T-cell (primary cell): ENCODE data around the gene JAG1. TPM values are rescaled to one million over a fixed set of nuclear protein-coding genes. Genes with fewer than 3 reads are reported as not detected.

Source experiments
- ATAC-seq, 4 experiments: fragments of 200-7000 bp in 3 of 4; fragments of 150-1000 bp in 1 of 4; cut with Tn5 transposase; replicated peaks in 1 of 4; 1 replicate in 3 of 4; 2 replicates in 1 of 4; pipeline ENCODE4 v1.10.0; 2021; ENCODE audit warnings: moderate library complexity in 3 of 4, mild to moderate bottlenecking in 2 of 4, moderate number of reproducible peaks in 1 of 4
- CTCF ChIA-PET, 2 donors: fragments of 300-600 bp; sonication (Branson Sonifier 250); formaldehyde crosslinking; loops; one replicate each; lab custom pipeline; 2022; ENCODE audit warnings: antibody characterized with exemption in 2 of 2; lab: Charles Lee
- POLR2A ChIA-PET, 2 donors: fragments of 300-600 bp; sonication (Branson Sonifier 250); formaldehyde crosslinking; loops; one replicate each; lab custom pipeline; 2022; ENCODE audit warnings: antibody characterized with exemption in 2 of 2; lab: Charles Lee
- DNase-seq, 35 experiments: peaks; one replicate each; pipeline versions ENCODE4 v3.0.0 to v3.0.0-alpha.2; 2013 to 2023
- H3K27ac ChIP-seq: one replicate; pipeline ENCODE4 v1.5.1; 2013; ENCODE audit warnings: low read length
- H3K27me3 ChIP-seq, 2 experiments: replicated peaks in 1 of 2; 1 replicate in 1 of 2; 2 replicates in 1 of 2; pipeline versions ENCODE4 v1.6.1 to v1.7.0; 2013; ENCODE audit warnings: low read length in 1 of 2, mixed read lengths in 1 of 2; ENCODE audit not compliant: control insufficient read depth in 2 of 2, insufficient read depth in 2 of 2; ENCODE audit errors: extremely low read depth in 1 of 2
- H3K36me3 ChIP-seq, 2 donors: 1 replicate in 1 of 2; 2 replicates in 1 of 2; pipeline versions ENCODE4 v1.6.1 to v1.7.0; 2013; ENCODE audit warnings: low read length in 1 of 2; ENCODE audit not compliant: control insufficient read depth in 2 of 2, insufficient read depth in 1 of 2; ENCODE audit errors: extremely low read depth in 1 of 2
- H3K4me1 ChIP-seq, 2 experiments: 1 replicate in 1 of 2; 2 replicates in 1 of 2; pipeline versions ENCODE4 v1.6.1 to v1.7.0; 2013; ENCODE audit warnings: low read length in 2 of 2, mixed read lengths in 1 of 2; ENCODE audit not compliant: insufficient read depth in 2 of 2, control insufficient read depth in 1 of 2; ENCODE audit errors: extremely low read depth in 1 of 2
- H3K4me3 ChIP-seq, 2 donors: 1 replicate in 1 of 2; 2 replicates in 1 of 2; pipeline versions ENCODE4 v1.5.1 to v1.7.0; 2013; ENCODE audit warnings: mild to moderate bottlenecking in 2 of 2, low read length in 1 of 2, moderate library complexity in 1 of 2; ENCODE audit not compliant: control insufficient read depth in 1 of 2; ENCODE audit errors: extremely low read depth in 1 of 2
- H3K9me3 ChIP-seq: 2 replicates; pipeline ENCODE4 v1.7.0; 2013
- H3K27ac Mint-ChIP-seq, 2 donors: one replicate each; pipeline ENCODE4 v1.8.0; 2020 to 2021; ENCODE audit warnings: mild to moderate bottlenecking in 2 of 2, mixed read lengths in 2 of 2
- H3K27me3 Mint-ChIP-seq, 2 donors: one replicate each; pipeline ENCODE4 v1.8.0; 2021 to 2022; ENCODE audit warnings: mixed read lengths in 2 of 2
- H3K36me3 Mint-ChIP-seq: one replicate; pipeline ENCODE4 v1.8.0; 2021; ENCODE audit warnings: mixed read lengths
- H3K4me1 Mint-ChIP-seq, 3 donors: one replicate each; pipeline ENCODE4 v1.8.0; 2020 to 2022; ENCODE audit warnings: mixed read lengths in 3 of 3, mild to moderate bottlenecking in 1 of 3
- H3K4me3 Mint-ChIP-seq, 3 donors: one replicate each; pipeline ENCODE4 v1.8.0; 2020 to 2022; ENCODE audit warnings: mild to moderate bottlenecking in 3 of 3, mixed read lengths in 3 of 3, moderate library complexity in 3 of 3
- H3K9me3 Mint-ChIP-seq, 3 donors: one replicate each; pipeline ENCODE4 v1.8.0; 2020 to 2022; ENCODE audit warnings: mixed read lengths in 3 of 3
- WGBS: methylation state at CpG from one replicate; pipeline ENCODE4 v1.1.5; 2013; ENCODE audit warnings: missing lambda C conversion rate; ENCODE audit not compliant: insufficient coverage; 5-methylcytosine and 5-hydroxymethylcytosine counted together
- total RNA-seq, 35 experiments: library from RNA in 6 of 35; stranded (reverse) in 6 of 35; fragments of 120-200 nt in 1 of 35; gene quantifications; one replicate each; pipeline versions ENCODE4 v1.2.1 to v1.2.4 and lab custom pipeline; 2013 to 2026

JAG1 gene
- total RNA-seq, 5 donors from 2014 or later (not counting 1 experiment from before 2014, with no cell fraction given): 0.12 to 1.1 (median 0.56) TPM

- CTCF ChIA-PET: no interaction called here
- Histone ChIP-seq H3K4me1 (no peaks in the 10 kb centered on the region), H3K36me3 (no peaks in the 10 kb centered on the region), H3K9me3 (no peaks in the 10 kb centered on the region), H3K27me3 (peaks cover 0 to 15% of the 10 kb centered on the region in 2 experiments), H3K4me3 (no peak overlapping the region), H3K27ac (no peak overlapping the region)
- POLR2A ChIA-PET: no interaction called here
- Mint-ChIP-seq H3K9me3 (peaks cover 0 to 5% (median 0%) of the 10 kb centered on the region in 3 donors), H3K27me3 (peaks cover 21 to 24% of the 10 kb centered on the region in 2 donors), H3K4me1 (no peaks in the 10 kb centered on the region), H3K27ac (no peak overlapping the region), H3K4me3 (no peak overlapping the region), H3K36me3 (no peaks in the 10 kb centered on the region)
- ATAC-seq (no peak), DNase-seq (no peak)
- no CpG with 5 or more reads among the region's 5 CpGs for WGBS
Observed at GRCh38 chr20:10662151-10662550, 11.6 kb downstream of the JAG1 start.

GRCh38 chr20:10661261-10661660, 12.5 kb downstream of the JAG1 start:
- no peak overlapping the region for H3K4me3 ChIP-seq
- peaks cover 0 to 5% (median 0%) of the 10 kb centered on the region in 3 donors for H3K9me3 Mint-ChIP-seq
- peaks cover 0 to 8% of the 10 kb centered on the region in 2 experiments for H3K27me3 ChIP-seq
- no peaks in the 10 kb centered on the region for H3K4me1 ChIP-seq
- ATAC-seq (no peak), DNase-seq (no peak)
- peaks cover 22 to 23% of the 10 kb centered on the region in 2 donors for H3K27me3 Mint-ChIP-seq
- no peak overlapping the region for H3K27ac Mint-ChIP-seq
- no peaks in the 10 kb centered on the region for H3K36me3 ChIP-seq
- no peak overlapping the region for H3K27ac ChIP-seq
- 88% methylated on average over 2 of the region's 4 CpGs for WGBS
- H3K36me3 Mint-ChIP-seq: no peaks in the 10 kb centered on the region
- CTCF ChIA-PET: no interaction called here
- POLR2A ChIA-PET: no interaction called here
- H3K9me3 ChIP-seq: no peaks in the 10 kb centered on the region
- no peak overlapping the region for H3K4me3 Mint-ChIP-seq
- H3K4me1 Mint-ChIP-seq: no peaks in the 10 kb centered on the region

GRCh38 chr20:10660661-10661060, 13.1 kb downstream of the JAG1 start:
- 73% methylated on average over 4 of the region's 11 CpGs for WGBS
- Histone ChIP-seq H3K27me3 (peaks cover 0 to 10% of the 10 kb centered on the region in 2 experiments), H3K9me3 (no peaks in the 10 kb centered on the region), H3K4me1 (no peaks in the 10 kb centered on the region), H3K27ac (no peak overlapping the region), H3K4me3 (no peak overlapping the region), H3K36me3 (no peaks in the 10 kb centered on the region)
- no peak overlapping the region for H3K27ac Mint-ChIP-seq
- peaks cover 0 to 5% (median 0%) of the 10 kb centered on the region in 3 donors for H3K9me3 Mint-ChIP-seq
- ATAC-seq (no peak), DNase-seq (no peak)
- ChIA-PET POLR2A (no interaction called here), CTCF (no interaction called here)
- H3K36me3 Mint-ChIP-seq: no peaks in the 10 kb centered on the region
- H3K4me1 Mint-ChIP-seq: no peaks in the 10 kb centered on the region
- H3K4me3 Mint-ChIP-seq: no peak overlapping the region
- peaks cover 19 to 20% of the 10 kb centered on the region in 2 donors for H3K27me3 Mint-ChIP-seq

GRCh38 chr20:10659651-10660601, 13.9 kb downstream of the JAG1 start:
- Mint-ChIP-seq H3K4me3 (no peak overlapping the region), H3K27ac (no peak overlapping the region), H3K4me1 (no peaks in the 10 kb centered on the region), H3K9me3 (peaks cover 0 to 5% (median 0%) of the 10 kb centered on the region in 3 donors), H3K27me3 (peaks cover 21 to 22% of the 10 kb centered on the region in 2 donors), H3K36me3 (no peaks in the 10 kb centered on the region)
- no peak overlapping the region for H3K4me3 ChIP-seq
- no peaks in the 10 kb centered on the region for H3K4me1 ChIP-seq
- ChIA-PET CTCF (interaction anchor here in 1 of 2 donors (0.7 kb wide), 1 partner anchor 179 kb away, joined by 3 read pairs; no protein-coding TSS in a partner anchor), POLR2A (no interaction called here)
- ATAC-seq (no peak), DNase-seq (no peak)
- H3K27me3 ChIP-seq: peaks cover 0 to 12% of the 10 kb centered on the region in 2 experiments
- no peaks in the 10 kb centered on the region for H3K36me3 ChIP-seq
- WGBS: 83% methylated on average over 10 of the region's 12 CpGs
- H3K9me3 ChIP-seq: no peaks in the 10 kb centered on the region
- H3K27ac ChIP-seq: no peak overlapping the region

GRCh38 chr20:10658876-10659632, 14.7 kb downstream of the JAG1 start:
- Mint-ChIP-seq H3K4me1 (no peaks in the 10 kb centered on the region), H3K4me3 (no peak overlapping the region)

More at GRCh38 chr20:10658876-10659632, 14.7 kb downstream of the JAG1 start:
- 67% methylated on average over 1 of the region's 5 CpGs for WGBS
- Histone ChIP-seq H3K27me3 (peaks cover 0 to 12% of the 10 kb centered on the region in 2 experiments), H3K36me3 (no peaks in the 10 kb centered on the region), H3K27ac (no peak overlapping the region), H3K9me3 (no peaks in the 10 kb centered on the region), H3K4me3 (no peak overlapping the region), H3K4me1 (peaks cover 0 to 2% of the 10 kb centered on the region in 2 experiments)
- DNase-seq: no peak
- Mint-ChIP-seq H3K36me3 (no peaks in the 10 kb centered on the region), H3K9me3 (peaks cover 0 to 5% (median 0%) of the 10 kb centered on the region in 3 donors), H3K27me3 (peaks cover 26 to 29% of the 10 kb centered on the region in 2 donors), H3K27ac (no peak overlapping the region)
- ATAC-seq: no peak
- ChIA-PET POLR2A (no interaction called here), CTCF (interaction anchor here in 1 of 2 donors (0.7 kb wide), 1 partner anchor 179 kb away, joined by 3 read pairs; no protein-coding TSS in a partner anchor)
